ENCODE measurements around the gene PAX2. TPM values are rescaled to one million over a fixed set of nuclear protein-coding genes. Genes with fewer than 3 reads are reported as not detected.

Gene PAX2
- total RNA-seq, 1 donor from 2014 or later: 0.23 TPM

- FAIRE-seq: peak; percentile 72
- H4K20me1 ChIP-seq (ENCODE audit: insufficient read depth, low read length): no peaks in the 10 kb centered on the region
- H3K4me2 ChIP-seq (ENCODE audit: low read length): no peak overlapping the region
- Mint-ChIP-seq H3K27me3 (ENCODE audit: low read depth, unreplicated experiment) (peaks cover 74% of the 10 kb centered on the region), H3K27ac (ENCODE audit: unreplicated experiment) (no peak overlapping the region), H3K4me3 (ENCODE audit: unreplicated experiment) (no peak overlapping the region), H3K36me3 (ENCODE audit: low read depth, unreplicated experiment) (peaks cover 2% of the 10 kb centered on the region), H3K4me1 (ENCODE audit: low read depth, unreplicated experiment) (peaks cover 3% of the 10 kb centered on the region), H3K9me3 (ENCODE audit: unreplicated experiment) (no peaks in the 10 kb centered on the region)
- no peaks in the 10 kb centered on the region for H3K27me3 ChIP-seq (ENCODE audit: insufficient read depth, low read length)
- peak; percentile 49 for DNase-seq (ENCODE audit: low read depth)
- H3K79me2 ChIP-seq (ENCODE audit: insufficient read depth, low read length): no peaks in the 10 kb centered on the region
- H3K4me1 ChIP-seq (ENCODE audit: insufficient read depth, low read length): peaks cover 30% of the 10 kb centered on the region
- H3K4me3 ChIP-seq (ENCODE audit: insufficient read depth, low read depth, low read length): no peak overlapping the region
- H2AFZ ChIP-seq (ENCODE audit: low read depth, low read length): peak overlapping the region; percentile 55
- H3K9me3 ChIP-seq (ENCODE audit: insufficient read depth, low read depth, low read length): no peaks in the 10 kb centered on the region
- no peak overlapping the region for H3K27ac ChIP-seq (ENCODE audit: low read depth, low read length)
- H3K36me3 ChIP-seq (ENCODE audit: insufficient read depth, low read length): no peaks in the 10 kb centered on the region
- TF ChIP-seq CTCF (IDR thresholded peaks at IDR 0.05; ENCODE audit: insufficient read depth, low read depth, low read length): peak; percentile 83
- TF ChIP-seq EZH2 (IDR thresholded peaks at IDR 0.05; ENCODE audit: insufficient read depth, low read length): no peak
- H3K9ac ChIP-seq (ENCODE audit: low read length): no peak overlapping the region
Observed at GRCh38 chr10:100878291-100878910, 133.0 kb downstream of the PAX2 start.

Other genes starting within 250 kb of the PAX2 start
- 7.8 TPM in 2 replicates for gene SEC31B, start 225.7 kb upstream of the PAX2 start, total RNA-seq
- gene NDUFB8, start 215.7 kb upstream of the PAX2 start, total RNA-seq: 155 TPM in 2 replicates
- gene HIF1AN, start 209.6 kb upstream of the PAX2 start, total RNA-seq: 49.4 and 50.1 TPM in 2 replicates
- gene SLF2, start 167.4 kb downstream of the PAX2 start, total RNA-seq: 19.6 and 20.3 TPM in 2 replicates
- 5.9 and 7.1 TPM in 2 replicates for gene SEMA4G, start 223.9 kb downstream of the PAX2 start, total RNA-seq
- 61.3 and 75.1 TPM in 2 replicates for gene MRPL43, start 241.9 kb downstream of the PAX2 start, total RNA-seq
- gene TWNK, start 242.0 kb downstream of the PAX2 start, total RNA-seq: 12.9 TPM in 2 replicates

Data from astrocyte (in vitro differentiated cells and primary cell).